Subcutaneous adipose tissue (tissue), 4 donors: ENCODE measurements around the gene C1orf53. TPM values are rescaled to one million over a fixed set of nuclear protein-coding genes. Genes with fewer than 3 reads are reported as not detected.

Experiments used
- total RNA-seq, 4 donors: library from RNA; depleted of rRNA; stranded (reverse); fragments of >200 nt; gene quantifications; one replicate each; pipeline ENCODE4 v1.1.0, GENCODE V29; 2016
- TF ChIP-seq, protein P1 (sequence below): fragments of 450-650 bp; IDR thresholded peaks from one replicate; pipeline ENCODE4 v1.5.1; 2016; ENCODE audit warnings: low read depth, mild to moderate bottlenecking, control low read depth, antibody characterized with exemption, moderate library complexity

C1orf53 gene
- total RNA-seq, 4 donors from 2014 or later, result 3.7 to 8.5 (median 7.0) TPM

DNA sequence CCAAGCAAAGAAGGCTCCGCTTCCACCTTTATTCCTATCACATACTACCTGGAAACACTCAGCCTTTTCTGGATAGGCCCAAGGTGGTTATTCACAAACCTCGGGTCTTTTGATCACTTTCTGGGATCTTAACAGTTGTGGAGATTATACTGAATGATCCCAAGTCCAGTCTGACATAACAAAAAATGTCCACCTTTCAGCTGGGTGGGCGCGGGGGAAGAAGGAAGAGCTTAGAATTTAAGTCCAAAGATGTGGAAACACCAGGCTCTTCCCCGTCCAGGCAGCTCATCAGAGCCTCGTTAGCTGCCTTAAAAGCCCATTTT, 338 bp upstream of the C1orf53 start:
- TF ChIP-seq, protein P1, sequence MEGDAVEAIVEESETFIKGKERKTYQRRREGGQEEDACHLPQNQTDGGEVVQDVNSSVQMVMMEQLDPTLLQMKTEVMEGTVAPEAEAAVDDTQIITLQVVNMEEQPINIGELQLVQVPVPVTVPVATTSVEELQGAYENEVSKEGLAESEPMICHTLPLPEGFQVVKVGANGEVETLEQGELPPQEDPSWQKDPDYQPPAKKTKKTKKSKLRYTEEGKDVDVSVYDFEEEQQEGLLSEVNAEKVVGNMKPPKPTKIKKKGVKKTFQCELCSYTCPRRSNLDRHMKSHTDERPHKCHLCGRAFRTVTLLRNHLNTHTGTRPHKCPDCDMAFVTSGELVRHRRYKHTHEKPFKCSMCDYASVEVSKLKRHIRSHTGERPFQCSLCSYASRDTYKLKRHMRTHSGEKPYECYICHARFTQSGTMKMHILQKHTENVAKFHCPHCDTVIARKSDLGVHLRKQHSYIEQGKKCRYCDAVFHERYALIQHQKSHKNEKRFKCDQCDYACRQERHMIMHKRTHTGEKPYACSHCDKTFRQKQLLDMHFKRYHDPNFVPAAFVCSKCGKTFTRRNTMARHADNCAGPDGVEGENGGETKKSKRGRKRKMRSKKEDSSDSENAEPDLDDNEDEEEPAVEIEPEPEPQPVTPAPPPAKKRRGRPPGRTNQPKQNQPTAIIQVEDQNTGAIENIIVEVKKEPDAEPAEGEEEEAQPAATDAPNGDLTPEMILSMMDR, result no peak

DNA sequence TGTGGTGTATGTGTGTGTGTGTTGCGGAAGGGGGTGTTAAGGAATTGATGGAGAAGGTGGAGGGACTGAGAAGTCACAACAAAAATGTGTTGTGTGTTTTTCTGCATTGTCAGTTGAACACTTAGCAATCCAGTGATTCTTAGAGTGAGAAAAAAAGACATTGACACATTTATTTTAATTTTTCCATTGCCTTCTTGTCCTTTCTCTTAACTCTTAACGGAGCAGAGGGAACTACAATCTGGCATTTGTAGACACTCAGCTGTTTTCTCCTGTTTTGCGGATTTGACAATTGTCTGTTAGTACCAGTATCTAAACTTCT, 725 bp downstream of the C1orf53 start:
- TF ChIP-seq, protein P1, result no peak

DNA sequence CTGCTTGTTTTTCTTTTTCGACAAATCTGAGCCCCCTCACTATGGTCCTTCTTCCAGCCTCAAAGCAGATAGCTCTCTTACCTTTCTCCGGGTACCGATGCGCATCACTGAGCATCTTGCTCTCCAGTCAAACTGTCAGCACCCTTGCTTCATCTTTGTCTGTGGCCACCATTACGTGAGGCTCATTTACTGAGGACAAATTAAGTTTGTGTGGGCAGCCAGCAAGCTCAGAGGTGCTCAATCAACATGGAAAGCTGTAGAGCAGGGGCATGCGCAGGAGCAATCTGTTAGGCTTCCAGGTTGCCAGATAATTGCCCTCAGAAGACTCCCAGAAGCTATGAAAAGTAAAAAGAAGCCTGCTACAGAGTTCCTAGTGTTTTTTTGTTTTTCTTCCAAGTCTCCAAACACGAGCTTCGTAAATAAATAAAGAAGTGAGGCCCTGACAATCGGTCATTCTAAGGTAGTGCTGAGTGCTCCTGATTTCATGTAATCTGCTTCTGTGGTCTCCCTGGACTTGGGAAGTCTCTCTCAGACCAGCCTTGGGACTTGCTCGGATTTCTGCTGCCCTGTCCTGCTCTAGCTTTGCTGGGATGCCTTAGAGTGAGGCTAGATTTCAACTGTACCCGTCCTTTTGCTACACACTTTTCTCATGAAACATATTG, 1.8 kb downstream of the C1orf53 start:
- TF ChIP-seq, protein P1, result no peak

DNA sequence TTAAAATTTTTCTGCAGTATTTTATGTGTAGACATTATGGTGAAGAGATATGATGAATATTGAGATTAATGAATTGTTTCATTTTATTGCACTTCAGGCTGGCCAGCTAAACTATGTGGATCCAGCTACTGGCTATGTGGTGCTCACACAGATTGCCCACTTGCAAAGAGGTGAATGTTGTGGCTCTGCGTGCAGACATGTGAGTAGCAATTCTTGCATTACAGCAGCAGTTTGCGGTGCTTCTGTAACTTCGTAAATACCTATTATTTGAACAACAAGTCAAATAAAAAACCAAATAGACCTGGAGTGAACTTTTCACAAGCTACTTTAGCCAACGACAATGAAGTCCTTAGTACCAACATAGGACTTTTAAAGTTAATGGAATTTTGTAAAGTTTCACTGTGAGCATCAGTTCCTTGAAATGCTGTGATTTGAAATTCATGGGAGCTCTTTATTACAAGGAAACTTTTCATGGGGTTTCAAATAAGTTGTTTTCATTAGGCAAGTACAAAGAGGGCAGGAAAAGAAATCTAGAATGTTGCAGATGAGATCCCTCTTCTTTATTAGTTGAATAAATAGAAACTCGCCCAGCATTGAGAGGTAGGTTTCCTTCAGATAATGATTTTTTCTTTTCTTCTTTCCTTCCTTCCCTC, 3.4 kb downstream of the C1orf53 start:
- TF ChIP-seq, protein P1, result no peak

DNA sequence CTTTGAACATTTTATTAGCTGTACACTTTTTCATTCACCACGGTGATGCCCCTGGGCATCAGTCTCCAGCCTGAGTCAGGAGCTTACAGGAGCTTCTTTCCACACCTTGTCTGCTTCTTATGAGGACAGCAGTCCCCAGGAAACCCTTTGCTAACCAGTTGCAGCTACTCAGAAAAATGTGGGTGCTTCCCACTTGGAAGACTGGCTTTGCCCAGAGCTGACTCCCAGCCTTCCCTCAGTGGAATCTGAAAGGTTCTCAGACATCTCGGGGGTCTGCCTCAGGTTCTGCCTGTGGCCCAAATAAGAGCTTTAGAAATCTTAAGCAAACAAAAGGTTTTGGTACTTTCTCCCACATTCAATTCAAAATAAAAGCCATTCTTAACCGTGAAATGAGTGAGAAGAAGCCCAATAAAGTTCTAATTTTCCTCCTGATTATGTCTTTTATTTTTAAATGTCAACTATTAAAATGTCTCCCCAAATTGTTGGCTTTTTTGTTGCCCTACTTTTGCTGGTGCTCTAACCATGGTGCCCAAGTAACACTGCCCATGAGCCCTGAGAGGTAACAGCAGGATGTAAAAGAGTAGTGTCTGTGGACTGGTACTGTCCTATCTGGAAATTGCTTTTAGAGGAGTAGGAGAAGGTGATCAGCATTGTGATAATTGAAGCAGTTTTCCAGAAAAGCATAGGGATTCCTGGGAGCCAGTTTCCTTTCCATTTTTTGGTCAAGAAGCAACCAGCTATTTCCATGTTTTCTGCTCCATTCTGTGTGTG, 5.6 kb downstream of the C1orf53 start:
- TF ChIP-seq, protein P1, result no peak

- TF ChIP-seq, protein P1, result no peak
Measured at GRCh38 chr1:197908716-197909220, 6.3 kb downstream of the C1orf53 start.

- TF ChIP-seq, protein P1, result no peak
Measured at GRCh38 chr1:197909384-197909783, 7.0 kb downstream of the C1orf53 start.
